HFF-Myc (cell line): ENCODE results near the gene TEKTIP1.
"Not testable (repeated sequence)": the region's sequence is repeated elsewhere in the genome, so short reads cannot be mapped to it uniquely, and the experiment has no call there.

Experiments
- DNase-seq: peaks from one replicate; pipeline ENCODE4 v3.0.0-alpha.2; 2011; ENCODE audit warnings: low read depth; ENCODE audit errors: extremely low read depth
- H3K4me3 ChIP-seq: replicated peaks from 2 replicates; pipeline ENCODE4 v1.5.1; 2011; ENCODE audit warnings: low read depth, mild to moderate bottlenecking, control low read depth, low read length
- TF ChIP-seq, protein P1 (sequence below): IDR thresholded peaks from 2 replicates; pipeline ENCODE4 v1.5.1; 2012; ENCODE audit warnings: mild to moderate bottlenecking, low read depth, low read length, control low read depth; ENCODE audit errors: missing control alignments

Gene TEKTIP1

DNA sequence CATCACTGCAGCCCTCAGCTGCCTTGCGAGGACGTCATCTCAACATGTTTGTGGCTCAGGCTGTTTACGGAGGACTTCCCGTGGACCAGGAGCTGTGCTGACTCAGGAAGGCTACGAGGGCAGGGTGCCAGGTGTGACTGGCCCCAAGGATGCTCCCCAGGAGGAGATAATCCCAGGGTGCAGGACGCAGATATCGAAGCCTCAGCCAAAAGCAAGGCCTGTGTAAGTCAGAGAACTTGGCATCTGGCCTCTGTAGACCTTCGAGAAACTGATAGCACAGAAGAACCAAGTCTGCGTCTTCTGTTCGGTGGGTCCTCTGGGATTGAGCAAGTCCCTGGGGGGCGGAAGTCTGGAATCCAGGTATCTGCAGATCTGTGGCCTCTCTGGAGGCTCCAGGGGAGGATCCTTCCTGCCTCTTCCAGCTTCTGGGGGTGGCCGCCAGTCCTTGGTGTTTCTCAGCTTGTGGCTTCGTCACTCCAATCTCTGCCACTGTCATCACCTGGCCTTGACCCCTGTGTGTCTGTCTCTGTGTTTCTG is 35.9 kb upstream of the TEKTIP1 start:
- TF ChIP-seq, protein P1, sequence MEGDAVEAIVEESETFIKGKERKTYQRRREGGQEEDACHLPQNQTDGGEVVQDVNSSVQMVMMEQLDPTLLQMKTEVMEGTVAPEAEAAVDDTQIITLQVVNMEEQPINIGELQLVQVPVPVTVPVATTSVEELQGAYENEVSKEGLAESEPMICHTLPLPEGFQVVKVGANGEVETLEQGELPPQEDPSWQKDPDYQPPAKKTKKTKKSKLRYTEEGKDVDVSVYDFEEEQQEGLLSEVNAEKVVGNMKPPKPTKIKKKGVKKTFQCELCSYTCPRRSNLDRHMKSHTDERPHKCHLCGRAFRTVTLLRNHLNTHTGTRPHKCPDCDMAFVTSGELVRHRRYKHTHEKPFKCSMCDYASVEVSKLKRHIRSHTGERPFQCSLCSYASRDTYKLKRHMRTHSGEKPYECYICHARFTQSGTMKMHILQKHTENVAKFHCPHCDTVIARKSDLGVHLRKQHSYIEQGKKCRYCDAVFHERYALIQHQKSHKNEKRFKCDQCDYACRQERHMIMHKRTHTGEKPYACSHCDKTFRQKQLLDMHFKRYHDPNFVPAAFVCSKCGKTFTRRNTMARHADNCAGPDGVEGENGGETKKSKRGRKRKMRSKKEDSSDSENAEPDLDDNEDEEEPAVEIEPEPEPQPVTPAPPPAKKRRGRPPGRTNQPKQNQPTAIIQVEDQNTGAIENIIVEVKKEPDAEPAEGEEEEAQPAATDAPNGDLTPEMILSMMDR, result no peak
- no peak for DNase-seq

GRCh38 chr19:3504735-3505134 is 34.2 kb upstream of the TEKTIP1 start:
- H3K4me3 ChIP-seq, result no peak overlapping the region
- TF ChIP-seq, protein P1, result no peak
- no peak for DNase-seq

More for the DNA sequence above, 35.9 kb upstream of the TEKTIP1 start:
- H3K4me3 ChIP-seq, result no peak overlapping the region

DNA sequence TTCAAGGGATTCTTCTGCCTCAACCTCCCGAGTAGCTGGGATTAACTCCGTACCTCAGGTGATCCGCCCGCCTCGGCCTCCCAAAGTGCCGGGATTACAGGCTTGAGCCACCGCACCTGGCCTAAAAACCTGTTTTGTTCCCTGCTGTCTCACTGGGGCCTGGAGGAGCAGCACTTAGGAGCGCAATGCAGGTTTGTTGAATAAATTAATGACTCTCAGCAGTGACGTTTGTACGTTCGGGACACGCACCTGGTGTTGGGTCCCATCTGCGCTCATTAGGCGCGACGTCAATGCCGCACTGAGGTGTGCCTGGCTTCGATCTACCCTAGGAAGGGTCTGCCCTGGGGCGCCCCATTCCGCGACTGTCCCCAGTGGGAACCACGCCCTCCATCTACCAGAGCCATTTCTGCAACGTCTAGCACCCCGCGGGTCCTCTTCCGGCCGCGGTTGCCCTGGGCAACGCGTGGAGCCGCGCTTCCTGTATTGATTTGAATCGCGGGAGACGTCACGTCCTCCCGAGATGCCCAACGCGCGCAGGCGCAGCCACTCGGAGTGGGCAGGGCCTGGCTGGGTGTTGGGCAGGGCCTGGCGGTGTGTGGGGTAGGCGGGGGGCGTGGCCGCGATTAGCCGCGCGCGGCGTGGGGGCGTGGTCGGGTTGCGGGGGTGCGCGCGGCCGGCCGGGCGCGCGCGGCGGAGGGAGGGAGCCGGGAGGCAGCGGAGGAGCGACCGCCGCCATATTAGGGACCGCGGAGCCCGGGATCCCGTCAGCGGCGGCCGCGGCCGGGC is 33.2 kb upstream of the TEKTIP1 start, which contains the start of gene FZR1:
TSS of gene FZR1 (plus strand) at position 714 of the 786 bp plus-strand sequence. CDS start 16,679 bp downstream, outside the sequence.
- H3K4me3 ChIP-seq, result peak within 1 kb of the TSS; percentile 64
- TF ChIP-seq, protein P1, result no peak
- peak; percentile 88 for DNase-seq

DNA sequence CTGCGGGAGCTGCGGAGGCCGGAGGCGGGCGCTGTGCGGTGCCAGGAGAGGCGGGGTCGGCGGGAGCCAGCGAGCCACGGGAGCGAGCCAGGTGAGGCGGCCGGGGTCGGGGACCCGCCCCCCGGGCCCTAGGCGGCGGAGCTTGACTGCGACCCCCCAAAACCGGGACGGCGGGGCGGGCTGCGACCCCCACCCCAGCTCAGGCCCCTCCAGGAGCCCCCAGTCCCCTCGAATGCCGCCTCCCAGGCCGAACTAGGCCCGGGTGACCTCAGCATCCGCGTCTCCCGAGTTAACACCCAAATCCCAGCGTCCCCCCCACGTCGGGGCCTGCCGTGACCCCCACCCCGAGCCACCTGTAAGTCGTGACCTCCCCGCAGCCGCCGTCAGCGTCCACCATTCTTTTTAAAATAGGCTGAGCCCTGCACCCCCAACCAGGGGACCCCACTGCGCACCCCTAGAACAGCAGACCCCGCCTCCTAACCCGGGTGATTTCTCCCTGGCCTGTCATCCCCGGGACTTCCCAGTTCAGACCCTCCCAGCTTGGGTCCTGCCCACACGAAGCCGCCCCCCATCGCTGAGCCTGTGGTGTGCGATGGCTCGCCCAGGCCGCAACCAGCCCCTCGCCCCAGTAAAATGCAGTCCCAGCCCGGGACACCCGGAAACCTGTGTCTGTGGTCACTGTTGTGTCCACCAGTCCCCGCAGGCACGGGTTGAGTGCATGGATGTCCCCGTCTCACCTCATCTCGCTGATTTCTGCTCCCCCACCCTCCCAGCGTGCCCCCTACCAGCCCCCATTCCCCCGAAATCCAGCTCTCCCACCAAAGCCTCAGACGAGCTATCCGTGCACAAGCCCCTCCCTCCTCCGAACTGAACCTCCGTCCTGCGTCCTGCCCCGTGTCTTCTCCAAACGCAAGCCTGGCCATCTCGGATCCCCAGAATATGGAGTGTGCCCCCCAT is 32.3 kb upstream of the TEKTIP1 start:
- DNase-seq, result no peak
- TF ChIP-seq, protein P1, result no peak
- peak overlapping the region; percentile 64 for H3K4me3 ChIP-seq

GRCh38 chr19:3507371-3508120 is 31.4 kb upstream of the TEKTIP1 start:
- no peak for DNase-seq
- TF ChIP-seq, protein P1, result no peak
- H3K4me3 ChIP-seq, result peak overlapping the region; percentile 64

DNA sequence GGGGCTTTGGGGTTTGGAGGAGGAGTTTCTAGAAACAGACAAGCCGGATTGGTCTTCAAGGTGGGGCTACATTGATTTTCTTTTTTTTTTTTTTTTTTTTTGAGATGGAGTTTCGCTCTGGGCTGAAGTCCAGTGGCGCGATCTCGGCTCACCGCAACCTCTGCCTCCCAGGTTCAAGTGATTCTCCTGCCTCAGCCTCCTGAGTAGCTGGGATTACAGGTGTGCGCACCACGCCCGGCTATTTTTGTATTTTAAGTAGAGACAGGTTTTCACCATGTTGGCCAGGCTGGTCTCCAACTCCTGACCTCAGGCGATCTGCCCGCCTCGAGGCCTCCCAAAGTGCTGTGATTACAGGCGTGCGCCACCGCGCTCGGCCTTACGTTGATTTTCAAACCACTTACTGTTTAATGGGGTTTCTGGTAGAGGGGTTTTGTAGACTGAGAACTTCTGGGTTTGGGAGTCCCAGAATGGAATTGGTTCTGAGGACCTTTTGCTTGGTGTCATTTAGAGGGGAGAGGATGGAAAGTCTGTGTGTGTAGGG is 30.8 kb upstream of the TEKTIP1 start:
- peak overlapping the region; percentile 64 for H3K4me3 ChIP-seq

More for the DNA sequence above, 30.8 kb upstream of the TEKTIP1 start:
- not testable (repeated sequence) for DNase-seq
